ACHN (cell line): ENCODE results near the gene KCNMA1.

Experiments used
- DNase-seq: peaks from one replicate; pipeline ENCODE4 v3.0.0-alpha.2; 2015
- in situ Hi-C: cut with HindIII; loops from 2 replicates; pipeline ENCODE4 v1.10.0; 2017; ENCODE audit warnings: low sequenced_read_pairs, low pct_ligation_motif_present, low pct_unique_long_range_greater_than_20kb

KCNMA1 gene

GRCh38 chr10:77177589-77177988, 460.0 kb downstream of the KCNMA1 start:
- in situ Hi-C loops = loop anchor here (10.0 kb wide), 1 partner anchor 467 kb away; no protein-coding TSS in a partner anchor
- no peak for DNase-seq

- DNase-seq = no peak
- in situ Hi-C loops = loop anchor here (10.0 kb wide), 1 partner anchor 468 kb away; no protein-coding TSS in a partner anchor
These were observed 460.4 kb downstream of the KCNMA1 start for GRCh38 chr10:77177161-77177560.

- DNase-seq = no peak
- in situ Hi-C loops = loop anchor here (10.0 kb wide), 1 partner anchor 469 kb away; no protein-coding TSS in a partner anchor
These were observed 461.4 kb downstream of the KCNMA1 start for GRCh38 chr10:77176232-77176631.

GRCh38 chr10:77175631-77176222, 461.9 kb downstream of the KCNMA1 start:
- DNase-seq = no peak
- in situ Hi-C loops = loop anchor here (10.0 kb wide), 1 partner anchor 469 kb away; no protein-coding TSS in a partner anchor

- in situ Hi-C loops = loop anchor here (10.0 to 25.0 kb wide), 2 partner anchors 238 to 471 kb away; no protein-coding TSS in a partner anchor
- peak; percentile 83 for DNase-seq
These were observed 463.8 kb downstream of the KCNMA1 start for GRCh38 chr10:77173615-77174461.

GRCh38 chr10:77172086-77172485, 465.5 kb downstream of the KCNMA1 start:
- in situ Hi-C loops = loop anchor here (10.0 to 25.0 kb wide), 2 partner anchors 240 to 473 kb away; no protein-coding TSS in a partner anchor
- no peak for DNase-seq

DNA sequence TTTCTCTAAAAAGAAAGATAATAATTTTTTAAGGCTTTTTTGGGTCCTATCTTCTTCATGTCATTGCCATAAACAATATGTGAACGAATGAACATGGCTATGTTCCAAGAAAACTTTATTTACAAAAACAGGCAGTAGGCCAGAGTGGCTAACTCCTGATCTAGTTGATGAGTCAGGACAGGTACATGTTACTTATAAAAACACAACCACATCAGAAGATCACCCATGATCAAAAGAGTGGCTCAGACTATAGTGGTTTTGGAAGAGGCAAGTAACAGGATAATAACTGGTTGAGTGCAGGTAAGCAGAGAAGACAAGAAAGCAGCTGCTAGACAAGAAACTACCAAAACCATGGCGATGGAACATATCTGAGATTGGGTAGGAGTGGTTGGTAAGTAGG, 468.7 kb downstream of the KCNMA1 start:
- in situ Hi-C loops = loop anchor here (25.0 kb wide), 1 partner anchor 243 kb away; no protein-coding TSS in a partner anchor
- DNase-seq = no peak

DNA sequence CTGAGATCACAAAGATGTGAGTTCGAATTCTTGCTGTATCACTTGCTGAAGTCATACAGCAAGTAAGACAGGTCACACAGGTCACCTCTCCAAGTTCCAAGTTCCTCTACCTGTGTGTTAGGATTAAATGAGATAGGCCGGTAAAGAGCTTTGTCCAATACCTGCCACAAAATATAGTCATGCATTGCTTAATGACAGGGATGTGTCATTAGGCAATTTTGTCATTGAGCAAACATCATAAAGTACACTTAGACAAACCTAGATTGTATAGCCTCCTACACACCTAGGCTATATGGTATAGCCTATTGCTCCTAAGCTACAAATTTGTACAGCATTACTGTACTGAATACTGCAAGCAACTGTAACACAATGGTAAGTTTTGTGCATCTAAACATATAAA, 469.4 kb downstream of the KCNMA1 start:
- no peak for DNase-seq
- in situ Hi-C loops = loop anchor here (25.0 kb wide), 1 partner anchor 244 kb away; no protein-coding TSS in a partner anchor

DNA sequence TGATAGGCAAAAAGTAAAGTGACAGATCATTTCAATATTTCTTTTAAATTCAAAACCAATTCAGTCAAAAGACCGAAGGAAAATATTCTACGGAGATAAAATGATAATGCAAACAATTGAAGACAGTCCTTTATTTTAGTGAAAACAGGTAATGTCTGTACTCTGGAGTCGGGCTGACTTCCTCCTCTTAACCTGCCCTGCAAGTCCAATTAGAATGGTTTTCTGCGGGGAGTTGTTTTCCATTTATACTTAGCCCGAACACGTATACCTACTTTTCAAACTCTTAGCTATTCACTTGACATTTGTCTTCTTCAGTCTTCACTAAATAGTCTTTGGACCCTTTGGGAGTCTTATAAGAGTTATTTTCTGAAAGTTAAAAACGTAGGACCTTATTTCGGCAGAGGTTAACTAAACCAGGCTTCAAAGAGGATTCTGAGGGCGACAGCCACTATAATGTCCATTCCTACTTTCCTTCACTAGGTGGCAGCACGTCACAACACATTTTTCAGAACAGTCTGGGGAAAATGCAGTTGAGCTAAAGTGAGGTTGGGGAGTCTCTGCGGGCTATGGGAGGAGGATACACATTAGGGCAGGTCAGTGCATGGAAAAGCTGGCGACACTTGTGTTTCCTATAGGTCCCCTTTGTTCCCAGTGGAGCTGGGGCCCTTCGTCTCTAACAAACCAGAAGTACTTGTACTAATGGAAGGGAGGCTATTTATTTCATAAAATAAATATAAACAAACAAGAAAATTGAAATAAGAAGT, 472.0 kb downstream of the KCNMA1 start:
- in situ Hi-C loops = loop anchor here (25.0 kb wide), 1 partner anchor 247 kb away; no protein-coding TSS in a partner anchor
- peak; percentile 82 for DNase-seq

DNA sequence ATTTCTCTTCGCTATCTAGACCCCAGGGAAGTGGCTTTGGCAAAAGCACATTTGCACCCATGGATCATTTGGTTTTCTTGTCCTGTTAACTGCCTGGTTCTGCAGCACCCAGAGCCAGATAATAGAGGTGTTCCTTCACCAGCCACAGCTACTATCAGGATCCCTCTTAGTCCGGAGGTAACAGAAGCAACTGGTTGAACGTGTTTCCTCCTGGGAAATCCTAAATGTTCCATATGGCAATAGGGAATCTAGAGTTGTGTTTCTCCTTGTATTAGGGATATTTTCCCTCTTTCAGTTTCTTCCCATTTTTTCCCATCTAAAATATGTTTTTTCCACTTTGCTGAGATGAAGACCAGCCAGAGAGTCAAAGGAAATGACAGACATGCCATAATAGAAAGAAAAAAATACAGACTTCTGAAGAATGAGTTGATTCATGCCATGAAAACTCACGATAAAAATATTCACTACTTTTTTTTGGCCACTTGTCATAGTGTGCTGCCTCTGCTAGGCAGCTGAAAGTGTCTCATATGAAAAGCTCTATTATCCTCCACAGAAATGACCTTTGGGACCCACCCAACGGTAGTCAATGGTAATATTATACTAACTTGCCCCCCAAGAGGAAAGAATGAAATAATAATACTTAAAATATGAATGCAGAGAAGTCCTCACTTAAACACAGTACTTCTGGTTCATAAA, 472.8 kb downstream of the KCNMA1 start:
- peak; percentile 43 for DNase-seq
- in situ Hi-C loops = loop anchor here (25.0 kb wide), 1 partner anchor 248 kb away; no protein-coding TSS in a partner anchor

GRCh38 chr10:77163670-77164348, 473.8 kb downstream of the KCNMA1 start:
- peak; percentile 96 for DNase-seq
- in situ Hi-C loops = loop anchor here (25.0 kb wide), 1 partner anchor 248 kb away; no protein-coding TSS in a partner anchor

GRCh38 chr10:77162697-77163096, 474.9 kb downstream of the KCNMA1 start:
- DNase-seq = no peak
- in situ Hi-C loops = loop anchor here (25.0 kb wide), 1 partner anchor 250 kb away; no protein-coding TSS in a partner anchor

- no peak for DNase-seq
- in situ Hi-C loops = loop anchor here (25.0 kb wide), 1 partner anchor 252 kb away; no protein-coding TSS in a partner anchor
These were observed 476.9 kb downstream of the KCNMA1 start for GRCh38 chr10:77160679-77161078.

DNA sequence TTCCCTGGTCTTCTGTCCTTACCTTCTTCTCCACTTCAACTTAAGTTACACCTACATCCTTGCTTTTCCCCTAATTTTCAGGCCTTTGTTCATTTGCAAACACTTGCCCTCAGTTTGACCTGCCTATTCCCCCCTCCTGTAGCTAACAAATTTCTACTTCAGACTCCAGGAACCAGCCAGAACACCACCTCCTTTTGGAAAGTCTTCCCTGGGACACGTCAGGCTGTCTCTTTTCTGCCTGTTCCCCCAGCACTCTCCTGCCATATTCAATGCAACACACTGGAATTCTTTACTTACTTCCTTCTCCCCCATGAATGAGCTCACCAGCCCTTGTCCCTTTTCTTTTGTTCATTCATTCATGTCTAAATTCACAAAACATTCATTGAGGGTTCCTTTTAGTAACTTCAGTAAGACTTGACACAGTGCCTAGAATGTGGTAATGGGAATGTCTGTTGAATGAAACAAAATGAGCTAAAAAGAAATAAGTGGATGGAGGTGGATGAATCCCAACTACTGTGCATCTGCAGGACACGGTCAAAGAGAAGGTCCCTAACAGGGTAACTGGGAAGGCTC, 478.0 kb downstream of the KCNMA1 start:
- in situ Hi-C loops = loop anchor here (25.0 kb wide), 1 partner anchor 253 kb away; no protein-coding TSS in a partner anchor
- DNase-seq = no peak

DNA sequence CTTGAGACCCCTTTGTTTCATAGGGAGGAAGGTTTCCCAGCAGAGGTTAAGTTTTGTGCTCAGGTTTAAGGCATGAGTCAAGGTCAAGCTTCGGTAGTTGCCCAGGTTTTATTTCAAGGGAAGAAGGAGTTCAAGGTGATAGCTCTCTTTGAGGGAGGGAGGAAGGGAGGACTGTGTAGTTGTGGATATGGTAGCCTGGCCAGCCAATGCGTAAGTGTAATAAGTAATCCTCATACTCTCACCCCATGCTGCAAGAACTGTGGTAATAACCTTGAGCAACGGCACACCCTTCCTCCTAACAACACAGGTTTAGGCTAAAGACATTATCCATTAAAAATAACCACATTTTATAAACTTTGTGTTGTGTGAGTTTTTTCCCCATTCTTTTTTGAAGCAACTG, 478.9 kb downstream of the KCNMA1 start:
- in situ Hi-C loops = loop anchor here (25.0 kb wide), 1 partner anchor 254 kb away; no protein-coding TSS in a partner anchor

DNA sequence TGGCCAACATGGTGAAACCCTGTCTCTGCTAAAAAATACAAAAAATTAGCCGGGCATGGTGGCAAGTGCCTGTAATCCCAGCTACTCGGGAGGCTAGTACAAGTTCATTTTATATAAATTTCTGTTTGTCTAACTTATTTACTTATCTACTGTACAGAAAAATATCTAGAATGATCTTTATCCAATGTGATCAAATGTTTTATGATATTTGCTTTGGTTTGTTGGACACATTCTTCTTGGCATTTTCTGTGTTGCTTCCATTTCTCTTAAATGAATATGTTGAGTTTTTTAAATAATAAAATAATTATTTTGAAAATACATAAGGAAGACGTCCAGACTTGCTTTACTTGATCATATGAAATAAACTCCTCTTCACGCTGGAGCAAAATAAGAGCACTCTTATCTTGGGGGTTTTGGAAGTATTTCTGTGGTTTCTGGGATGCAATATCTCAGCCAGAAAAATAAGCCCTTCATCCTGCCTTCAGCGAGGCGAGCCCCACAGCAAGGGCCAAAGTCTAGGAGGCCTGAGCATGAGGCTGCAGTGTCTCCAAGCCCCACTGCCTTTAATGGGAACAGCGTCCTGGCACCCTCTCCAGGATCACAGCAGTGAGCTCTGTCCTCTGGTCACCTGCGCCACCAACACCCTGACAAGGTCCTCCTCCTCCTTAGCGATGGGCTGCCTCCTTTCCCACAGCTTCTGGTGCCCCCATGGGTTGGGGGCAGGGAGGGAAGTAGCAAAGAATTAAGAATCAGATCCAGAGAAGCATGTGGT, 480.2 kb downstream of the KCNMA1 start:
- no peak for DNase-seq
- in situ Hi-C loops = loop anchor here (25.0 kb wide), 1 partner anchor 255 kb away; no protein-coding TSS in a partner anchor

More for the DNA sequence above, 478.9 kb downstream of the KCNMA1 start:
- DNase-seq = no peak
